Keratinocyte (primary cell): ENCODE measurements around the gene TBCD. TPM values are rescaled to one million over a fixed set of nuclear protein-coding genes. Genes with fewer than 3 reads are reported as not detected.

Experiments
- DNase-seq: peaks from one replicate; pipeline ENCODE4 v3.0.0-alpha.2; 2011; ENCODE audit warnings: low read depth, missing footprints, low spot score
- FAIRE-seq: peaks from 2 replicates; lab custom pipeline; 2011; peaks lifted over from hg19 to GRCh38; lab: Jason Lieb, UNC
- H2AFZ ChIP-seq: 2 replicates; pipeline ENCODE4 v1.6.0; 2012; ENCODE audit warnings: low read length, control low read depth, inconsistent platforms; ENCODE audit not compliant: control insufficient read depth
- H3K27ac ChIP-seq: 2 replicates; pipeline ENCODE4 v1.5.1; 2011; ENCODE audit warnings: low read length; ENCODE audit not compliant: control insufficient read depth, insufficient read depth
- H3K27me3 ChIP-seq: 3 replicates; pipeline ENCODE4 v1.6.0; 2011; ENCODE audit warnings: low read length; ENCODE audit not compliant: control insufficient read depth, insufficient read depth; ENCODE audit errors: extremely low read depth
- H3K36me3 ChIP-seq, 2 experiments: 2 replicates in 1 of 2; 3 replicates in 1 of 2; pipeline ENCODE4 v1.5.1; 2011; ENCODE audit warnings: low read length in 2 of 2, mild to moderate bottlenecking in 1 of 2; ENCODE audit not compliant: control insufficient read depth in 2 of 2, insufficient read depth in 2 of 2; ENCODE audit errors: extremely low read depth in 1 of 2
- H3K4me1 ChIP-seq: 3 replicates; pipeline ENCODE4 v1.5.1; 2011; ENCODE audit warnings: low read length; ENCODE audit not compliant: control insufficient read depth, insufficient read depth; ENCODE audit errors: extremely low read depth
- H3K4me2 ChIP-seq: 3 replicates; pipeline ENCODE4 v1.6.0; 2011; ENCODE audit warnings: low read depth, low read length; ENCODE audit not compliant: control insufficient read depth, insufficient read depth; ENCODE audit errors: extremely low read depth
- H3K4me3 ChIP-seq, 3 experiments: fragments of 200-600 bp in 1 of 3; sonication (generic) in 1 of 3; 2 replicates in 2 of 3; 3 replicates in 1 of 3; pipeline ENCODE4 v1.5.1; 2011 to 2016; ENCODE audit warnings: low read length in 3 of 3, mild to moderate bottlenecking in 3 of 3, control low read depth in 2 of 3, inconsistent platforms in 1 of 3, low read depth in 1 of 3, mixed read lengths in 1 of 3, mixed run types in 1 of 3, moderate library complexity in 1 of 3; ENCODE audit not compliant: control insufficient read depth in 2 of 3, insufficient read depth in 2 of 3; ENCODE audit errors: extremely low read depth in 1 of 3
- H3K79me2 ChIP-seq: 2 replicates; pipeline ENCODE4 v1.6.0; 2012; ENCODE audit warnings: low read length; ENCODE audit not compliant: control insufficient read depth, insufficient read depth
- H3K9ac ChIP-seq: 3 replicates; pipeline ENCODE4 v1.6.0; 2011; ENCODE audit warnings: low read length; ENCODE audit not compliant: control insufficient read depth, insufficient read depth; ENCODE audit errors: extremely low read depth
- H3K9me1 ChIP-seq: 3 replicates; pipeline ENCODE4 v1.6.0; 2011; ENCODE audit warnings: low read length; ENCODE audit not compliant: control insufficient read depth, insufficient read depth; ENCODE audit errors: extremely low read depth
- H3K9me3 ChIP-seq: 2 replicates; pipeline ENCODE4 v1.5.1; 2012; ENCODE audit warnings: low read depth, low read length; ENCODE audit not compliant: control insufficient read depth
- H4K20me1 ChIP-seq: 3 replicates; pipeline ENCODE4 v1.6.0; 2011; ENCODE audit warnings: low read length; ENCODE audit not compliant: control insufficient read depth, insufficient read depth; ENCODE audit errors: extremely low read depth
- CTCF ChIP-seq, 3 experiments: IDR thresholded peaks in 1 of 3; conservative IDR thresholded peaks in 1 of 3; optimal IDR thresholded peaks in 1 of 3; 2 replicates in 2 of 3; 3 replicates in 1 of 3; pipeline versions ENCODE3 to v1.5.1; 2011; ENCODE audit warnings: low read length in 3 of 3, mild to moderate bottlenecking in 3 of 3, moderate library complexity in 2 of 3, control low read depth in 1 of 3, inconsistent platforms in 1 of 3; ENCODE audit not compliant: insufficient read depth in 2 of 3; ENCODE audit errors: extremely low read depth in 1 of 3
- EZH2 ChIP-seq: IDR thresholded peaks from one replicate; pipeline ENCODE4 v1.6.1; 2012; ENCODE audit warnings: inconsistent platforms, mild to moderate bottlenecking, low read length, moderate library complexity
- dilution Hi-C: fragments of 300-500 bp; cut with MboI; formaldehyde crosslinking; loops from one replicate; pipeline ENCODE4 v1.7.0; 2020; ENCODE audit warnings: low sequenced_read_pairs; ENCODE audit not compliant: extremely low pct_ligation_motif_present
- polyA plus RNA-seq, 5 experiments: library from polyadenylated mRNA; depleted of rRNA in 3 of 5; stranded (reverse) in 3 of 5; stranded (forward) in 1 of 5; unstranded in 1 of 5; fragments of >200 nt; gene quantifications; 1 replicate in 1 of 5; 2 replicates in 3 of 5; 3 replicates in 1 of 5; pipeline versions ENCODE4 v1.2.1 to v1.2.3, GENCODE V29; 2011 to 2012; ENCODE audit warnings: missing spikeins in 2 of 5, low read depth in 1 of 5, low replicate concordance in 1 of 5

The TBCD gene
- polyA plus RNA-seq, 1 donor (not counting 4 experiments of a cell fraction or from before 2014, with no cell fraction given), result 36.2 TPM

GRCh38 chr17:82807562-82807961, 55.7 kb downstream of the TBCD start:
- Histone ChIP-seq H3K4me1 (no peaks in the 10 kb centered on the region), H3K36me3 (peaks cover 9 to 27% of the 10 kb centered on the region in 2 experiments), H3K9ac (no peak overlapping the region), H3K4me3 (no peak overlapping the region), H3K79me2 (peaks cover 11% of the 10 kb centered on the region), H3K4me2 (no peak overlapping the region), H3K27ac (no peak overlapping the region), H3K9me3 (no peaks in the 10 kb centered on the region), H4K20me1 (peaks cover 3% of the 10 kb centered on the region), H3K27me3 (no peaks in the 10 kb centered on the region), H2AFZ (no peak overlapping the region), H3K9me1 (no peaks in the 10 kb centered on the region)
- FAIRE-seq (no peak), DNase-seq (no peak)
- dilution Hi-C loops, result no loop called here
- TF ChIP-seq CTCF (optimal IDR thresholded peaks at IDR 0.05 in 1 of 3, IDR thresholded peaks at IDR 0.05 in 1 of 3, conservative IDR thresholded peaks at IDR 0.05 in 1 of 3; ENCODE audit: extremely low read depth in 1 of 3, insufficient read depth in 2 of 3, low read length in 3 of 3), result no peak
- TF ChIP-seq EZH2, result no peak

GRCh38 chr17:82808006-82808405, 56.1 kb downstream of the TBCD start:
- peaks cover 9 to 27% of the 10 kb centered on the region in 2 experiments for H3K36me3 ChIP-seq
- no peak for FAIRE-seq
- no peaks in the 10 kb centered on the region for H3K27me3 ChIP-seq
- H3K27ac ChIP-seq, result no peak overlapping the region
- H3K9ac ChIP-seq, result no peak overlapping the region
- no peak overlapping the region for H2AFZ ChIP-seq
- H4K20me1 ChIP-seq, result no peaks in the 10 kb centered on the region
- H3K9me1 ChIP-seq, result no peaks in the 10 kb centered on the region
- no peak for TF ChIP-seq EZH2
- no peak for TF ChIP-seq CTCF (optimal IDR thresholded peaks at IDR 0.05 in 1 of 3, IDR thresholded peaks at IDR 0.05 in 1 of 3, conservative IDR thresholded peaks at IDR 0.05 in 1 of 3; ENCODE audit: extremely low read depth in 1 of 3, insufficient read depth in 2 of 3, low read length in 3 of 3)
- peaks cover 8% of the 10 kb centered on the region for H3K79me2 ChIP-seq
- dilution Hi-C loops, result no loop called here
- no peak for DNase-seq
- no peak overlapping the region for H3K4me2 ChIP-seq
- no peak overlapping the region for H3K4me3 ChIP-seq
- H3K9me3 ChIP-seq, result no peaks in the 10 kb centered on the region
- no peaks in the 10 kb centered on the region for H3K4me1 ChIP-seq
